ENCODE results near the gene ADAP1.

DNA sequence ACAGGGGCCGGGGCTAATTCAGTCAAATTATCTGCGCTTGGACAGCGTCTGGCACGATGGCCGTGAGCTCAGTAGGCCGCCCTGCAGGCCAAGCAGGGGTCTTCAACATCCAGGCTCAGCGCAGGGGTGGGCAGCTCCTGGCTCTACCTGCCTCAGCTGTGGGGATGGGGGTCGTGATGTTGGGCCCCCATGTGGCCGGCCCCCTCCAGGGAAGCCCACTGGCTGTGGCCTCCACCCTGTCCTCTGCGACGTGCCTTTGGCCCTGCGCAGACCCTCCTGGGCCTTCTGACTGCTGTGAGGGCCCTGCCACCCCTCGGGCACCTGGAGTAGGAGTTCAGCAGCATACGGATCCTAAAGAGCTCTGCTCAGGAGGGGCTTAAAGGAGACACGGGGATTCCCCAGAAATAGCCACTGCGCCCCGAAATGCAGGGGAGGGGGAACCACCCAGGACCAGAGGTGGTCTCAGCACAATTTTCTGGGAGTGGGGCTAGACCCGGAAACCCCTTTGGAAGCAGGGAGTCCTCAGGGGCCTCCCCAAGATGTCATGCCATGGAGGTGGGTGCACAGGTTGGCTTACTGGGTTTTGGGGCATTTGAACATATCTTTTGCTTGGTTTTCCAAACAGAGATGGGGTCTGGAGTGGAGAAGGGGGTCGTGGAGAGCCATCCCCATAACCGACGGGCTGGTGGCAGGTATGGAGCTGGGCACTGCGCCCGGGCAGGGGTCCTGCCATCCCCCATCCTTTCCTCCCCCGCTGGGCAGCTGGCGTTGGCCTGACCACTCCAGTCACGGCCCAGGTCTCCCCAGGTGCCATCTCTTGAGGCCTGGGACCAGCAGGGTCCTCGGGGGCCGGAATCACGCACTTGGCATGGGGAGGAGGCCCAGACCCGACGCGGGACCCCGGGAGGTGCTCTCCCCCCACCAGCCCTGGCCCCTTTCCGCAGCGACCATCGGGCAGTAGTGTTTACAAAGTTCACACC lies 4.0 kb upstream of the ADAP1 start:
- TF ChIP-seq CTCF (IDR thresholded peaks at IDR 0.05; ENCODE audit: borderline replicate concordance, extremely low read depth, low read length, poor library complexity, severe bottlenecking) (no peak), EZH2 (IDR thresholded peaks at IDR 0.05; ENCODE audit: borderline replicate concordance, low read depth, low read length, severe bottlenecking) (no peak)

All from DND-41 (cell line).